Femur (tissue), 1 donor: ENCODE measurements around the gene UPP2.

ENCODE experiments used
- DNase-seq: peaks from one replicate; pipeline ENCODE4 v3.0.0-alpha.2; 2017

UPP2 gene

DNA sequence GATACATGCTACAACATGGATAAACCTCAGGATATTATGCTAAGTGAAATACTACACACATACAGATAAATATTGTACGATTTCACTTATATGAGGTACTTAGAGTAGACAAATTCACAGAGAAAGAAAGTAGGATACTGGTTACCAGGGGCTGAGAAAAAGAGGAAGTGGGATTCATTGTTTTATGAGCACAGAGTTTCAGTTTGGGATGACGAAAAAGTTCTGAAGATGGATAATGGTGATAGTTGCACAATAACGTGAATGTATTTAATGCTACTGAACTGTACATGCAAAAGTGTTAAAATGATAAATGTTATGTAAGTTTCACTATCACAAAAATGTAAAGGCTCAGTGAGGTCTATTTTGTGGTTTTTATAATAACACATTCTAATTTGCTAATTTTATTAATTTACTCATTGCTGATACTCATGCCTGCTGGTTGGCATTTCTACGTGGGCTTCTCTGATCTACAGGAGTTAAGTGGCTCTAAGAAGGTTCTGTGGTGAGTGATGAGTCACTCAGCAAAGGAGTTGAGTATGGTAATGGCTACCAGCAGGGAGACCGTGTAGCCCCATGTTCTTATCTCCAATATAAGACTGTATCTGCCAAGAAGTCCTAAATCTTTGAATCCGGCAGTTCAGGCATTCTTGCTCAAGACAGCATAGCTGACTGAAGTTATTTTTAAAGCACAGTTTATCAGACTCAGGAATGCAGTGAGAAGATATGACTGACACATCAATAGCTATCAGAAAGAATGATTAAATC is 41.1 kb downstream of the UPP2 start:
- no peak for DNase-seq

DNA sequence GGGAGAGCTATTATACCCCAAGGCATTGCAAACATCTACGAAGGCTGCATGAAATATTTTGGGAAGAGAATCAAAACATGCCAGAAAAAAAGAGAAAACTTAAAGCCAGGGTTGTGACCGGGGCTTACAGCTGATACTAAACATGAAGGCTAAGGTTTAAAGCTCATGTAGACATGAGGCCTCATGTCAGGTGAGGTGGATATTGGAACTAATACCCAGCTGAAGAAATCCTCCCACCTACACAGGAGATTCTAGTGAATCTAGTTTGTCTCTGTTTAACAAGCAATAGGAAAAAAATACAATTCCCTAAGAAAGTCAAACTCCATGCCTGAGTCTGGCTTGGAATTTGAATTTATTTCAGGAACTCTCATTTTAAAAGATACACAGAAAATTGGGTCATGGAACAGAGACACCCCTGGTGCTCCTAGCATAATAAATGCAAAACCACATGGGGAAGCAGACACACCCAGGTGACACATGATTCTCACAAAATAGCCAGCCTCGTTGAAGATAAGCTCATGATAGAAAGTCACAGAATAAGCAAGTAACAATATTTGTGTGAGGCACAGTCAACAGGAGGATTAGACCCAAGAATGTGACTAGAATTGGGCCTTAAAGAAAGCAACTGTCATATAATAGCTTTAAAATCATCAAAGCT is 42.2 kb downstream of the UPP2 start:
- no peak for DNase-seq

DNA sequence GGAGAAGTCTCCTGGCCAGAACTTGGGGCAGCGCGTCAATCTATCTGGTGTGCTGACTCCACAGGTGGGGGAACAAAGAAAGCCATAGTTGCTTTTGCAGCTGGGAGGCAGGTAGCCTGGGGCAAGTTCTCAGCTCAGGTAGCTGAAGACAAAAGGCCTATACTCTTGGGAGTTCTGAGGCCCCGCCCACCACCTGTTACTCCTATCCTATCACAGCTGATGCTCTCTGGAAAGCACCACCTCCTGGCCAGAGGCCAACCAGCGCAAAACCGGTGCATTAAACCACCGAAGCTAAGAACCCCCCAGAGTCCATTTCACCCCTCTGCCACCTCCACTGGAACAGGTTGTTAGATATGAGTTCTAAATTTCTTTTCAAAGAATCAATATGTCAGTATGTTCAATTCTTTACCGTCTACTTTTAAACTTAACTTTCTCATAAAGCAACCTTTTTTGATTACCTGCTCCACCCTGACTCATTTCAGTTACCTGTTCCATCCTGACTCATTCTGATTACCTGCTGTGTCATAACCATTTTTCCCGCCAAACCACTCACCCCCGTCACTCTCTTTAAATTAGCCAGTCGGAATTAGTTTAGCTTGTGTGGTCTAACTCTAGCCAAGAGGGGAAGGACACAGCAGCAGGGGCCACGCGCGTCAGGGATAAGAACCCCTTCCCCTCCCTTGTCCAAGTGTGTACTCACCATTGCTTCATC is 43.4 kb downstream of the UPP2 start:
- DNase-seq: no peak

DNA sequence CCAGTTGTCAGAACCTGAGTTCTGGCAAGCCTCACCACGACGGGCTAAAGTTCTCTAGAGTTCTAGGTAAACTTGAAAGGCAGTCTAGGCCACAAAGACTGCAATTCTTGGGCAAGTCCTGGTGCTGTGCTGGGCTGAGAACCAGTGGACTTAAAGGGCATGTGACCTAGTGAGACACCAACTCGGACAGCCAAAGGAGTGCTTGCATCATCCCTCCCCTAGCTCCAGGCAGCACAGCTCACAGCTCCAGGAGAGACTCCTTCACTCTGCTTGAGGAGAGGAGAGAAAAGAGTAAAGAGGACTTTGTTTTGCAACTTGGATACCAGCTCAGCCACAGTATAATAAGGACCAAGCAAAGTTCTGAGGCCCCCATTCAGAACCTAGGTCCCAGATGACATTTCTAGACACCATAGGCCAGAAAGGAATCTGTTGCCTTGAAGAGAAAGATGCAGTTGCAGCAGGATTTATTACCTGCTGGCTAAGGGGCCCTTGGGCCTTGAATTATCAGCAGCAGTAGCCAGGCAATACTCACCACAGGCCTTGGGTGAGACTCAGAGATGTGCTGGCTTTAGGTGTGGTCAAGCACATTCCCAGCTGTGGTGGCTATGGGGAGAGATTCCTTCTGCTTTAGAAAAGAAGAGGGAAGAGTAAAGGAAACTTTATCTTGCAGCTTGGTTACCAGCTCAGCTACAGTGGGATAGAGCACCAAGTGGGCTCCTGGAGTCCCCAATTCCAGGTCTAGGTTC is 51.8 kb downstream of the UPP2 start:
- no peak for DNase-seq

DNA sequence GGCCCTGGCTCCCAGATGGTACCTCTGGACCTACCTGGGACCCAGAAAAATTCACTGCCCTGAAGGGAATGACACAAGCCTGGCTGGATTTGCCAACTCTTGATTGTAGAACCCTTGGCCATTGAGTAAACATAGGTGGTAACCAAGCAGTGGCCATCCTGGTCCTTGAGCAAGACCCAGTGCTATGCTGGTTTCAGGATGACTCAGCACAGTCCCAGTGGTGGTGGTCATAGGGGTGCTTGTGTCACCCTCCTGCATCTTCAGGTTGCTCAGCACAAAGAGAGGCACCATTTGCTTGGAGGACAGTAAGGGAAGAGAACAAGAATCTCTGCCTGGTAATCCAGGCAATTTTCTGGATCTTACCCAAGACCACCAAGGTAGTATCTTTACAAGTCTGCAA is 52.9 kb downstream of the UPP2 start:
- no peak for DNase-seq

DNA sequence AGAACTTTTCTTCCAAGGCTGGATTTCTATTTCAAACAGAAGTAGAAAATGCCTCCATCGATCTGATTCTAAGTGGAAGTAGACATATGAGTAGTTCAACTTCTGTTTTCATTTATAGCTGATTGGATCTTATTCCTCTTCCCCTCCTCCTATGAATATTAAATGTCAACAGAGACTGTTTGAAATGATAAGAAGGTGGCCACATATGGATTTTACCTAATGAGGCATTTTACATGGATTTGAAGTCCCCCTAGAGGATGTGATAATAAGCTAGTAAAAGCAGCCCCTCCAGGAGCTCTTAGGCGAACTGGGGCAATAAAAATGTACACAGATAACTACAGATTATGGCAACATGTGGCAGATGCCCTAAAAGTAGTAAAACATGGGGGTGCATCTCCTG is 71.0 kb downstream of the UPP2 start:
- DNase-seq: no peak

DNA sequence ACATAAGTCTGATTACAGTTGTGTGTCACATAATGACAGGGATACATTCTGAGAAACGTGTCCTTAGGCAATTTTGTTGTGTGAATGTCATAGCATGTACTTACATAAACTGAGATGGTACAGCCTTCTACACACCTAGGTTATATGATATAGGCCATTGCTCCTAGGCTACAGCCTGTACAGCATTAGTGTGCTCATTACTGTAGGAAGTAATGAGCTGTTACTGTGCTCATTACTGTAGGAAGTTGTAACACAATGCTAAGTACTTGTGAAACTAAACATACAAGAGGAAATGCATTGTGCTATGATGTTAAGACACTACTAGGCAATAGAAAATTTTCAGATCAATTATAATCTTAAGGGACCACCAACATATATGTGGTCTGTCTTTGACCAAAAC is 72.8 kb downstream of the UPP2 start:
- no peak for DNase-seq

DNA sequence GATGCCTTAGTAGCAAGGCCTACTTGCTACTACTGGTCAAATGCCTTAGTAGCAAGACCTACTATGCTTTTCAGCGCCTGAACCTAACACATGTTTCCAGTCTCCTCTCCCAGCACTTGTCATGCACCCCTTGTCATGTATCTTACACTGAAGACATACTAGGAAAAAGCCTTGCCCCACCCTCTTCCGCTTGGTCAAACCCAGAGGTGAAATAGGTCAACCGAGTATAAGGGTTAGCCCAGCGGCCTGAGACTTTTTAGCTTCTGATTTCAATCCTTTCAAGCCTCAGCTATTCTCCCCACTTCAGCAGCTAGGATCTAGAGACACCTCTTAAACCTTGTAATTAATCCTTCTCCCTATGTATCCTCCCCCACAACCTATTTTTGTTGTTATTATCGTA is 73.3 kb downstream of the UPP2 start:
- no peak for DNase-seq

DNA sequence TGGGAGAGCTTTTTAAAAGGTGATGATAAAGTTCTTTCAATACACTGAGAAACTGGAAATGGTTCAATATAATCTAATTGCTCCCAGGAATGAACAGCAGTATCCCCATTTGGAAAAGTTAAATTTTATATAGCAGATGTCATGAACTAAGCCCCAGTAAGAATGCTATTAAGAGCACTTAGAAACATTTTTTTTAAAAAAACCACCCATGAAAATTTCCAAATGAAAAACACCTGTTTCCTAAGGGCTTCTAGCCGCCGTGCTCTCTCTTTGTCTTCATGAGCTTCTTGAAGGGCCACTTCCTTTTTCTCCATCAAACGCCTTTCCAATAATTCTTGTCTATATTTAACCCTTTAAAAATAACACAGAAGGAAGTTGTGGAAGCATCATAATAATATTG is 77.0 kb downstream of the UPP2 start:
- no peak for DNase-seq

DNA sequence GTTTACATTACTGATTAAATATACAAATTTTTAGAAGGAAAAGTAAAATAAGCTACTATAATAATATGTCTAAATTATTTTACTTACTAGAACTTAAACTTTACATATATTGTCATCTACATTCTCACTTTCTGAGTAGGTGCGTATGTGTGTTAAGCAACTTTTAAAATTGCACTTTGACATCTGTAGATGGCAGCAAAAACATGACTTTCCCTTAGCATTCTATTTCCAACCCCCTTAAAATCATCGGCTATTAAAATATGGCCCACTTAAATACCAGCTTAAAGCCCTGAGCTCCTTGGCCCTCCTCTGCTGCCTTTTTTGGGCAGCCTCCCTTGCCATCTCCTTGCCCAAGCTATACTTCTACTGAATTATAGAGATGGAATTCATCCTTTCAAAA is 78.0 kb downstream of the UPP2 start:
- no peak for DNase-seq

DNA sequence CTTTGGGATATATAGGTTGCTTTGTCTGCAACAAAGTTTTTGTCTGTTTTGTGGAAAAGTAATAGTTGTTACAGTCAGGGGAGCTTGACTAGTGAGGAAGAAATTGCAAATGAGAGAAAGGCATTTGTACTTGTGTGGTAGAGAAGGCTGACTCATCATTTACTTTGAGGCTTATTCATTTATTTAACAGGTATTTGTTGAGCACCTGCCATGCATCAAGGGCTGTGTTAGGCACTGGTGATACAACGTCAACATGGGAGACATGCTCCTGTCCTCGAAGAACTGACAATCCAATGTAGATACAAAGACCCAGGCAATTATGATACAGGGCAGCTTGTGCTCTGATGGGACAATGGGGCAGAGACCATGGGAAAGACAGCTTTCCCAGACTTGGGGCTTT is 79.5 kb downstream of the UPP2 start:
- DNase-seq: no peak

DNA sequence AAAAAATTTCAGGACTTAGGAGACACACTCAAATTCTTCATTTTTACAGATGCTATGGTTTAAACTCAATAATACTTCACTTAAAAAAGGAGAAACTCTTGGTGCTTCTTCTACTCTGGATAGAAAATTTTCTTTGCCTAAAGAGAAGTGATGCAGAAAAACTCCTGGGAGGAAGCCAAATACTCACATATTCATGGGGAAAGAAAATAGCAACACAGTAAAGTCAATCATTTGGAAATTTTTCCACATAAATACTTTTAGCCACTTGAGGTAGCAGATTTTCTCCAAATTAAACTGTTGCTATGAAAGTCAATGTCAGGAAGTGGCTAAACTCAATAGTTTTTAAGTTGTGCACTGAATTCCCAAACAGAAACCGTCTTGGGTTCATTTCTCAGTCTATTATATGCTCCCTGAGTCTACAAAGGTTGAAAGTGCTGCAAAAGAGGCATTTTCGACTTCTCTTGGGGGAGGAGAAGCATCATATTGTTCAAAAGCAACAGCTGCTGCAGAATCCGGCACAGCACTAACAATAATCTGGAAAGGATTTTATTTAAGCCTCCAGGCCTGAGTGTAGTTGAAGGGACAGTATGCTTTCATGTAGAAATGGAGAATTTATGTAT is 81.1 kb downstream of the UPP2 start:
- DNase-seq: no peak

DNA sequence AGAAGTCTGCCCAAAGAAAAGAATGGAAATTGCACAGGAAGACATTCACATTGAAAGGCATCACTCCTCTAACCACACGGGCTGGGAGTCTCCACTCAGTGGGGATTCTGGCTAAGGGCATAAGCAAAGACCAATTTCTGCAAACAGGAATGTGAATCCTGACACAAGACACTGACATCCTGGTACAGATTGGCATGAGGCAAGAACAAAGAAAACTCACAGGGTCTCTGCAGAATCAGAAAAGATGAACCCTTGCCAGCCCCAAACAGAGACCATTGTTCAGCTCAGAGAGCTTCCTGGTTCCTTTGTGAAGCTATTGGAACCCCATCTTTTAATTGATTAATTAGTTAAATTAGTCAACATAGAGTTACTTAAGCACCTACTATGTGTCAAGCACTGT is 82.3 kb downstream of the UPP2 start:
- no peak for DNase-seq

DNA sequence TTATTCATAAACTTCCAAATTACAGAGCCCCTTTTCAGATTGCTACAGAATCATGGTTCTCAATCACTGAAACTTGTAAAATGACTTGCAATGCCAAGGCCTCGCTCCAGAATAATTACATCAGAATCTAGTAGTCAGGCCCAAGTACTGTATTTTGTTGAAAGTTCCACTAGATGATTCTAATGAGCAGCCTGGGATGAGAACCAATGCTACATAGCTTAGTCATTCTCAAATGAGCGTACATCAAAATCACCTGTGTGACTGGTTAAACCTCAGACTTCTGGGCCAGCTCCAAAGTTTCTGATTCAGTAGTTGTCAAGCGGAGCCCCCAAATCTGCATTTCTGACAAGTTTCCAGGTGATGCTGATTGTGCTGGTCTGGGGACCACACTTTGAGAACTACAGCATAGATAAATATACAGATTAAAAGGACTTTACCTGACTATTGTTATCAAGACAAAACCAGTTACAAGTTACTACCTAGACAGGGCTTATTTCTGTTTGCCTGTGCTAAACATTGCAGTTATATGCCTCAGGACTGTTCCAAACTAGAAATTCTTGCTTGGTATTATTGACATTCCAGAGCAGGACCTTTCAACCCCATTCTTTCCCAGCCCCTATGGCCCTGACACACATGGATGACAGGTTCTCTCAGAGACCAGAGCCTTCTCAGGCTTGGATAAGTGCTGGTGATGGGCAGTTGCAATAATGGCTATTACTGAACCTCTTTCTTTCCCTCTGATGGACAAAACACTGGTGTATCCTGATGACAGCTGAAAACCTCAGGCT is 83.1 kb downstream of the UPP2 start:
- no peak for DNase-seq
